GM19455 (cell line): ENCODE results near the gene KCNQ1.

Experiments
- ATAC-seq: cut with Tn5 transposase; IDR thresholded peaks from one replicate; pipeline ENCODE4 v1.9.1; 2021; ENCODE audit not compliant: unreplicated experiment

Gene KCNQ1

GRCh38 chr11:2577991-2578928 lies 133.5 kb downstream of the KCNQ1 start:
- ATAC-seq: no peak

- no peak for ATAC-seq
These were observed 134.1 kb downstream of the KCNQ1 start for GRCh38 chr11:2578929-2579270.

DNA sequence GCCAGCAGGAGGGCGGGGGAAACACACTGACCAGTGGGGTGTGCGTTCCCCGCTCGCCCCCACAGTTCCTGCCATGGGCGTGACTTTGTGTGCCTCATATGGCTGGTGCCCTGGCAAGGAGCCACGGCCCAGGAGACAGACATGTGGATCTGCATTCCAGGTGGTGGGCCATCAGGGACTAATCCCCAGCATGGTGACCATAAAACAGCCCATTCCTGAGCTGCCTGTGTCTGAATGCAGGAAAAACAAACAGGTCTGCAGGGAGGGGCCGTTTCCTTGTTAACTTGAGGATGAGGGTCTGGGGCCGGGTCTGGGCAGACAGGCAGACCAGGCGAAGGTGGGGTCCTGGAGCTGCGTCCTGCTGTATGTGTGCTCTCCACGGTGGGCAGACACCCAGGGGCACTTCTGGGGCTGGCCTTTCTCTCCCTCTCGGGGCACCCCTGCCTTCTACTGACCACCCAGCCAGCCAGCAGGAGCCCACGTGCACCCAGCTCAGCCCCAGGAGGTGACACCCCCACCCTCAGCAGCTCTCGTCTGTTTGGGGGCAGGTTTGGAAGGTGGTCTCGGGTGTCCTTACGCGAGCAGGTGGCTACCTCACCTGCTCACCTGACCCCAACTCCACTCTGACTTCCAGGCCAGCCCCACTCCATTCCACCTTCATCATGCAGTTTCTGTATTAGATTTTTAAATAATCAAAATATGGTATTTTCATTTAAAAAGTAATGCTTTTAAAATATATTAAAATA lies 134.7 kb downstream of the KCNQ1 start:
- no peak for ATAC-seq

DNA sequence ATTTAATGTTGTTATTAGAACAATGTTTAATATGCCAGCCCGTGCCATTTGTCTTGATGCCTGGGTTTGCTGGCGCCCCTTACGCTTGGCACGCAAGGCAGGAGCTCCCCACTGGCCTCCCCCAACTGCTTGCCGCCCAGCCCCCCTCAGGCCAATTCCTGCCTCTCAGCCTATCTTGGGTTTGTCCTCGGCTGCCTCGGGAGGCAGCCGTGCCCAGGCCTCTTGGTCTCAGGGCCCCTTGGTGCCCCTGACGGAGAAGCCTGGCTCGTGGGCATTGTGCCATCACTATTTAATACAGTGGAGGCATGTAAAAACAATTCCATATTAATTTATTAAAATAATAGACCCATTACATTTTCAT lies 135.2 kb downstream of the KCNQ1 start:
- no peak for ATAC-seq

GRCh38 chr11:2580571-2581001 lies 135.8 kb downstream of the KCNQ1 start:
- no peak for ATAC-seq

- no peak for ATAC-seq
These were observed 136.5 kb downstream of the KCNQ1 start for GRCh38 chr11:2581151-2581930.

DNA sequence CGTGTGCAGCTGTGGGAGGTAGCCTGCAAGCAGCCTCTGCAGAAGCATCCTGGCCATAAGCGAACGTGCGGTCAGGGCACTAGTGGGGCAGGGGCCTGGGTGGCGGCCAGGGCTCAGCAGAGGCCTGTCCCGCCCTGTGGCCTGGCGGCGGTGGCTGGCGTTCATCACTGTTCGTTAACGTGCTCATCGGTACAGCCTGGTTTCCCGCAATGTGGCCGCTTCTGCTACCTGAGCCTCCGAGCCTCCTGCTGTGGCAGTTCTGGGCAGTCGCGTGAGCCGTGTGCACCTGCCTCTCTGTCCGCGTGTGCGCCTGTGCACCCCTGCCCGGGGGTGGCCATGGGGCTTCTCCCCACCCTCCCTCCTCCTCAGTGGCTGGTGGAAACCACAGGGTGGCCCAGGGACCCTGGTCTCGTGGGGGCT lies 137.1 kb downstream of the KCNQ1 start:
- ATAC-seq: no peak

GRCh38 chr11:2582351-2582945 lies 137.6 kb downstream of the KCNQ1 start:
- no peak for ATAC-seq

DNA sequence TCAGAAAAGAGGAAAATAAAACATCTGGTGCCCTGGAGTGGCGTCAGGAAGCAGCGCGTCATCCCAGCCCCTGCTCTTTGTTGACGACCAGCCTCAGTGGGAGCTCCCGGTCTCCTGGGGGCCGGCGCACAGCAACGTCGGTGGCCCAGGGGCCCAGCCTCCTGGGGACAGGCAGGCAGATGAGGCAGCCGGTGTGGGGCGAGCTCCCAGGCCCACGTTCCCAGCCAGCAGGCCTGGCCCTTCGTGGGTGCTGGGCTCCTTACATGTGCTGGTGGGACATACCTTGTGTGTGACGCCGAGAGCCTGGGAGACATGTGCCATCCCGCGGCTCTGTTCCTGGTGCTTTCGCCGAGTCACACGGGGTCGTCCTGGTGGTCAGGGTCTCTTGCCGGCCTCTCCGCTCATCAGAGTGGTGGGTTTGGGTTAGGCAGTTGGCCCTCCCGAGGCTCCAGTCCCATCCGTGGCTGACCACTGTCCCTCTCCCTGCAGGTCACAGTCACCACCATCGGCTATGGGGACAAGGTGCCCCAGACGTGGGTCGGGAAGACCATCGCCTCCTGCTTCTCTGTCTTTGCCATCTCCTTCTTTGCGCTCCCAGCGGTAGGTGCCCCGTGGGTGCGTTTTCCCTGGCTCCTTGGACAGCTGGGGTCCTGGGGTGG lies 138.3 kb downstream of the KCNQ1 start:
- no peak for ATAC-seq

DNA sequence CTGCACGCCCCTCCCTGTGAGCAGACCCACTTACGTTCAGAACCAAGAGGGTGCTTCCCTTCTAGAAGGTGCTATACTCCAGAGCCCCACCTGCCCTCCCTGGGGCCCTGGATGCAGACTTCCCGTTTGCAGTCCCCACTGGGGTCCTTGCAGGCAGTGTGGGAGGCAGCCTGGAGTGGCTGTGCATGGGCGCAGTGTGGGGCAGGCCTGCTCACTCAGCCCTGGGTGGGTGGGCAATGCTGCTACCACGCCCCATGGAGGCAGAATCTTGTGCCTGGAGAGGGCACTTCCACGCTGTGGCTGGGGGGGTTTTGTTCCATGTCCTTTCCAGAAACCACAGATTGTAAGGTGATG lies 138.8 kb downstream of the KCNQ1 start:
- ATAC-seq: no peak

- no peak for ATAC-seq
These were observed 139.6 kb downstream of the KCNQ1 start for GRCh38 chr11:2584434-2584811.

- ATAC-seq: no peak
These were observed 140.2 kb downstream of the KCNQ1 start for GRCh38 chr11:2584812-2585565.

DNA sequence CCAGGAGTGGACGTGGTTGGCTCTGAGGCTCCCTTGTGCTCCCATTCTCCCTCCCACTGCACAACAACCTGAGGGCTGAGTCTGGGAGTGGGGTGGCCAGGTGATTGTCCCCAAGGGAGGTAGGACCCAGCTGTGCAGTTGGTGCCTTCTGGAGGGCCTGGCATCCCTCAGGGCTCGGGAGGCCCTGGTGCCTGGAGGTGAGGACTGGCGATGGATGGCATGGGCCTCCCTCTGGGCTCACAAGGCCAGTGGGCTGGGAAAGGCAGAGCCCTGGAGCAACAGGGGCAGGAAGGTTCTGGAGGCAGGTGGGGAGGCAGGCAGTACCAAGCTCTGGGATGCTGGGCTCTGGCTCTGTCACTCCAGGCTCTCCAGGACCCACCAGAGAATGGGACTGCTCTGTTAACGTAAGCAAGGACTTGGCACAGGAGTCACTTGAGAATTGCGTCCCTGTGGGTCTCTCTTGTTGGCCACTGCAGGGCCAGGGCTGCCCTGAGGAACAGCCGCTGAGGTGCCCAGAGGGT lies 140.8 kb downstream of the KCNQ1 start:
- ATAC-seq: no peak

DNA sequence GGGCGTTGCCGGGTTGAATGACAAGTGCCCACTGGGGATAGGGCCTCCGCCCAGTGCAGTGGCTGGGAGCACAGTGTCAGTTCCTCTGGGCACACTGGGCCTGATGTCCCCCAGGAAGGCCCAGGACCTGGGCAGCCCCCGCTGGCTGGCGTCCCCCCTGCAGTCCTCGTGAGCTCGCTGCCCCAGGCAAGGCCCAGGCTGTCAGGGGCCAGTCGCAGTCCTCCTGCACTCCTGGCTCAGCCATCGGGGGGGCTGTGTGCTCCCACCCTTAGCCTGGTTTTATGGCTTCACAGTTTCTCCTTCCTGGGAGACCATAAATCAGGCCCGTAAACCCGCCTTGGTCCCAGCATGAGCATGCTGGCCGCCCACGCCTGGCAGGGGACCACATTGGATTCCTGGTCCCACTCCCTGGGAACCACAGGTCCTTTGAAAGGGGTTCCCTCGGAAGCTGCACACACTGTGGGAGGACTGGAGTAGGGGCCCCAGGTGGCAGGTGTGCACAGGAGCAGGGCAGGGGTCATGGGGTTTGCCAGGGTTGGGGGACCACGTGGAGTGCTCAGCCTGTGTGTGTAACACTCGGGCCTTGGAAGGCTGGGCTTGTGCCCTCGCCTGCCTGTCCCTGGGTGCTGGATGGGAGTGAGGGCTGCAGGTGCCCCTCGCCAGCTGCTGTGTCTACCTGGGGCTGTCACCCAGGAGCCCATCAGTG lies 141.4 kb downstream of the KCNQ1 start:
- no peak for ATAC-seq

DNA sequence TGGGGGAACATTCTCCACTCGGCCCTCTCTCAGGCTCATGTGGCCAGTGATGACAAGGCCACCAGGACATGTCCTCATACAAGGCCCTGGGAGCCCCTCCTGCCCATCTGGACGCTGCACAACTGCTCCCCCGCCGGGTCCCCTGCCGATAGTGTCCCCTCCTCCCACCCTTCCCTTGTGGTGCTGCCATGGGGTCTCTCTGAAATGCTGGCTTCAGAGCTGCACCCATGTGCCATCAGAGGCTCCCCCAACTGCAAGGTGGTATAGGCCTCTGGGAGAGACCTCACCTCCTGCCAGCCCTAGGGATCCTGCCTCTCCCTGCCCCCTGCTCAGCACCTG lies 142.0 kb downstream of the KCNQ1 start:
- ATAC-seq: no peak

GRCh38 chr11:2587132-2587930 lies 142.5 kb downstream of the KCNQ1 start:
- ATAC-seq: no peak

GRCh38 chr11:2587976-2588748 lies 143.4 kb downstream of the KCNQ1 start:
- ATAC-seq: no peak
